ENCODE data around the gene ROBO2.

Gene ROBO2

GRCh38 chr3:77489216-77489615 is 449.3 kb downstream of the ROBO2 start:
- no peak overlapping the region for H3K4me3 ChIP-seq (ENCODE audit: low read depth, low read length)
- no peak for TF ChIP-seq CTCF (conservative IDR thresholded peaks at IDR 0.05; ENCODE audit: low read depth, low read length)
- DNase-seq (ENCODE audit: low read depth), result peak; percentile 2

- no peak overlapping the region for H3K4me3 ChIP-seq (ENCODE audit: low read depth, low read length)
- no peak for DNase-seq (ENCODE audit: low read depth)
- no peak for TF ChIP-seq CTCF (conservative IDR thresholded peaks at IDR 0.05; ENCODE audit: low read depth, low read length)
These were observed 452.1 kb downstream of the ROBO2 start for GRCh38 chr3:77491961-77492360.

- TF ChIP-seq CTCF (conservative IDR thresholded peaks at IDR 0.05; ENCODE audit: low read depth, low read length), result no peak
- no peak overlapping the region for H3K4me3 ChIP-seq (ENCODE audit: low read depth, low read length)
- DNase-seq (ENCODE audit: low read depth), result no peak
These were observed 460.8 kb downstream of the ROBO2 start for GRCh38 chr3:77500721-77501120.

GRCh38 chr3:77506384-77506783 is 466.5 kb downstream of the ROBO2 start:
- DNase-seq (ENCODE audit: low read depth), result no peak
- H3K4me3 ChIP-seq (ENCODE audit: low read depth, low read length), result no peak overlapping the region
- TF ChIP-seq CTCF (conservative IDR thresholded peaks at IDR 0.05; ENCODE audit: low read depth, low read length), result no peak

- no peak for DNase-seq (ENCODE audit: low read depth)
- no peak overlapping the region for H3K4me3 ChIP-seq (ENCODE audit: low read depth, low read length)
- no peak for TF ChIP-seq CTCF (conservative IDR thresholded peaks at IDR 0.05; ENCODE audit: low read depth, low read length)
These were observed 473.6 kb downstream of the ROBO2 start for GRCh38 chr3:77513542-77513941.

GRCh38 chr3:77514766-77515165 is 474.9 kb downstream of the ROBO2 start:
- TF ChIP-seq CTCF (conservative IDR thresholded peaks at IDR 0.05; ENCODE audit: low read depth, low read length), result no peak
- no peak overlapping the region for H3K4me3 ChIP-seq (ENCODE audit: low read depth, low read length)
- no peak for DNase-seq (ENCODE audit: low read depth)

- no peak for DNase-seq (ENCODE audit: low read depth)
- no peak for TF ChIP-seq CTCF (conservative IDR thresholded peaks at IDR 0.05; ENCODE audit: low read depth, low read length)
- H3K4me3 ChIP-seq (ENCODE audit: low read depth, low read length), result no peak overlapping the region
These were observed 484.6 kb downstream of the ROBO2 start for GRCh38 chr3:77524463-77524862.

Measured in choroid plexus epithelial cell (primary cell).